Measurements from ENCODE around the gene NOP9. TPM values are rescaled to one million over a fixed set of nuclear protein-coding genes. Genes with fewer than 3 reads are reported as not detected.

NOP9 gene
- total RNA-seq, 1 donor from 2014 or later, result 22.0 TPM

DNA sequence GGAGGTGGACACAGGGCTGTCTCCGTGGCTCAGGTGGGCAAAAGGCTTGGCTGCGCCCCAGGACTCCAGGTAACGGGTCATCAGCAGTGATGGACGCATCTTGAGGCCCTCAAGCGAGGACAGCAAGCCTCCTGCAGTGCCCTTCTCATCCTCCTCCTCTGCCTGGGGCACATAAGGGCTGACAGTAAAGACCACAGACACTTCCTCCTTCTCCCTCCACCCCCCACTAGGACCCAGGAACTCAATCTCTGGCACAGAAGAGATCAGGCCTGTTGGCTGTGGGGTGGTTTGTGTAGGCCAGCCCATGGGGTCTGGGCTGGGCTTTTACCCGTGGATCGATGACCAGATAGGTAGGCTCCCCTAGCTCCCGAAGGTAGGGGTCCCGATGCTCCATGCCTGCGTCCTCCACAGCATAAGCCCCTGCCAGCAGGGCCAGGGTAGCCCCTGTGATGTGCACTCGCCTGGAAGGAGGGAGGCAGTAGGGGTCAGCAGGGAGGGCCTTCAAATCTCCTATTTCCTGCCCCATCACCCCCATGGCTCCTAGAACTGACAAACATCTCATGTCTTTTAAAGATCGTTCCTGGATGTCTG lies 29.5 kb downstream of the NOP9 start:
- DNase-seq (no peak), ATAC-seq (no peak)
- no peaks in the 10 kb centered on the region for H3K9me3 ChIP-seq
- H3K4me3 ChIP-seq, result no peak overlapping the region
- peaks cover 60% of the 10 kb centered on the region for H3K4me1 ChIP-seq
- peaks cover under 1% of the 10 kb centered on the region for H3K27me3 ChIP-seq (ENCODE audit: low read depth)
- peak overlapping the region; percentile 60 for H3K27ac ChIP-seq
- peaks cover 12% of the 10 kb centered on the region for H3K36me3 ChIP-seq
- intact Hi-C loops (cut with DNase I), result loop anchor here (5.0 kb wide), 1 partner anchor 108 kb away; no protein-coding TSS in a partner anchor
- no peak for TF ChIP-seq CTCF (IDR thresholded peaks at IDR 0.05)

GRCh38 chr14:24329736-24330135 lies 30.1 kb downstream of the NOP9 start:
- H3K4me3 ChIP-seq, result no peak overlapping the region
- peaks cover 66% of the 10 kb centered on the region for H3K4me1 ChIP-seq
- H3K27me3 ChIP-seq (ENCODE audit: low read depth), result peaks cover 6% of the 10 kb centered on the region
- no peaks in the 10 kb centered on the region for H3K9me3 ChIP-seq
- H3K36me3 ChIP-seq, result peaks cover 12% of the 10 kb centered on the region
- peak; percentile 31 to 65 for ATAC-seq
- no peak for TF ChIP-seq CTCF (IDR thresholded peaks at IDR 0.05)
- peak; percentile 91 for DNase-seq
- intact Hi-C loops (cut with DNase I), result loop anchor here (5.0 kb wide), 1 partner anchor 108 kb away; no protein-coding TSS in a partner anchor
- H3K27ac ChIP-seq, result peak overlapping the region; percentile 60

GRCh38 chr14:24330973-24331674 lies 31.5 kb downstream of the NOP9 start:
- intact Hi-C loops (cut with DNase I), result no loop called here
- H3K4me3 ChIP-seq, result no peak overlapping the region
- H3K4me1 ChIP-seq, result peaks cover 79% of the 10 kb centered on the region

GRCh38 chr14:24331731-24332267 lies 32.1 kb downstream of the NOP9 start:
- no peak for TF ChIP-seq CTCF (IDR thresholded peaks at IDR 0.05)
- DNase-seq, result no peak
- H3K27me3 ChIP-seq (ENCODE audit: low read depth), result peaks cover 15% of the 10 kb centered on the region
- peaks cover 81% of the 10 kb centered on the region for H3K4me1 ChIP-seq
- ATAC-seq, result no peak
- intact Hi-C loops (cut with DNase I), result no loop called here
- H3K4me3 ChIP-seq, result no peak overlapping the region
- H3K27ac ChIP-seq, result no peak overlapping the region
- peaks cover 11% of the 10 kb centered on the region for H3K36me3 ChIP-seq
- no peaks in the 10 kb centered on the region for H3K9me3 ChIP-seq

More at GRCh38 chr14:24330973-24331674, 31.5 kb downstream of the NOP9 start:
- Histone ChIP-seq H3K27me3 (ENCODE audit: low read depth) (peaks cover 15% of the 10 kb centered on the region), H3K36me3 (peaks cover 10% of the 10 kb centered on the region), H3K9me3 (no peaks in the 10 kb centered on the region), H3K27ac (no peak overlapping the region)
- no peak for TF ChIP-seq CTCF (IDR thresholded peaks at IDR 0.05)
- ATAC-seq (no peak), DNase-seq (no peak)

DNA sequence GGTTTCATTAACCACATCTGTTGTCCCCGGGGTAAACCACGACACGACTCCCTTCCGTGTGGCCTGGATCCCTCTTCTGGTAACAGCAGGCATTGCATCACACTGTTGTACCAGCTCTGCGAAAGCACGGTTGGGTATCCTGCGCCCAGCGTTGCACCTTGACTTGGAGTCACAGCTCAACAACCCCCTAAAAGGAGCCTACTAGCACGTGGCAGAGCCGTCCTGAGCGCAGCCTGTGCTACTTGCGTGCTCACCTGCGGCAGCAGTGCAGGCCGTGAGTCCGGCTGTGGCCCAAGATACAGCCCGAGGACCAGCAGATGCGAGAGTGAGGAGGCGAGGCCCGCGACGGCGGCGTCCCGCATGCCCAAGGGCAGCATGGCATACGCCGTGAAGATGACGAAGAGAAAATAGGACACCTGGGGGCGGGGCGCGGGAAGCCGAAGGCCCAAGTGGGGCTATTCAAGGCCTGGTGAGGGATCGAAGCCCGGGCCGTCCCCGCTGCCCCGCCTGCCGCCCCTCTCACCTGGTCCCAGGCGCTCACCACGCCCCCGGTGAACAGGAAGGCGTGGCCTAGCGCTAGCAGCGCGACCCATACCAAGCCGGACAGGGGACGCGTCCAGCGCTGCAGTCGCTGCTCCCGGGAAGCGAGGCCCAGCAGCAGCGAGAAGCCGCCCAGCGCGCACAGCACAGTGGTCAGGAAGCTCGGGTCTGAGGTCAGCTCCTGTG lies 32.8 kb downstream of the NOP9 start:
- peaks cover 76% of the 10 kb centered on the region for H3K4me1 ChIP-seq
- H3K9me3 ChIP-seq, result no peaks in the 10 kb centered on the region
- H3K36me3 ChIP-seq, result peaks cover 17% of the 10 kb centered on the region
- ATAC-seq (peak; percentile 80 to 82), DNase-seq (peak; percentile 79)
- no peak overlapping the region for H3K27ac ChIP-seq
- intact Hi-C loops (cut with DNase I), result no loop called here
- TF ChIP-seq CTCF (IDR thresholded peaks at IDR 0.05), result peak; percentile 69
- H3K27me3 ChIP-seq (ENCODE audit: low read depth), result peaks cover 15% of the 10 kb centered on the region
- H3K4me3 ChIP-seq, result peak overlapping the region; percentile 58
